ENCODE data around the gene UBE2L3.

DNA sequence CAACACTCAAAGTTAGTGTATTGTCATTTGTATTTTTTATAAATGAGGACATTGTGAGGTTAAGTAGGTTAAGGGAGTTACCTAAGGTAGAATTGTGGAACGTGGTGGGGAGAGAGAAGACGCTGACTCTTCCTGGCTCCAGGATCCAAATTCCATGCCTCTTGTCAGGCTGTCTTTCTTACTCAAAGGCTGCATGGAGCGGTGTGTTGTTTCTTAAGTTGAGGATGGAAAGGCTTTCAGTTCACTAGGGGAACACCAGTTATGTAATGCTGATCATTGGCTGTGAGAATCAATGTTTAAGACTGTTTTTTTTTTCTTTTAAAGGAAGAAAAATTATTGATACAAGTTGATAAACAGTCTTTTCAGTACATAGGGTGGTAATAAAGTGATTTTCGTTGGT lies 2.9 kb downstream of the UBE2L3 start:
- TF ChIP-seq, protein P1, sequence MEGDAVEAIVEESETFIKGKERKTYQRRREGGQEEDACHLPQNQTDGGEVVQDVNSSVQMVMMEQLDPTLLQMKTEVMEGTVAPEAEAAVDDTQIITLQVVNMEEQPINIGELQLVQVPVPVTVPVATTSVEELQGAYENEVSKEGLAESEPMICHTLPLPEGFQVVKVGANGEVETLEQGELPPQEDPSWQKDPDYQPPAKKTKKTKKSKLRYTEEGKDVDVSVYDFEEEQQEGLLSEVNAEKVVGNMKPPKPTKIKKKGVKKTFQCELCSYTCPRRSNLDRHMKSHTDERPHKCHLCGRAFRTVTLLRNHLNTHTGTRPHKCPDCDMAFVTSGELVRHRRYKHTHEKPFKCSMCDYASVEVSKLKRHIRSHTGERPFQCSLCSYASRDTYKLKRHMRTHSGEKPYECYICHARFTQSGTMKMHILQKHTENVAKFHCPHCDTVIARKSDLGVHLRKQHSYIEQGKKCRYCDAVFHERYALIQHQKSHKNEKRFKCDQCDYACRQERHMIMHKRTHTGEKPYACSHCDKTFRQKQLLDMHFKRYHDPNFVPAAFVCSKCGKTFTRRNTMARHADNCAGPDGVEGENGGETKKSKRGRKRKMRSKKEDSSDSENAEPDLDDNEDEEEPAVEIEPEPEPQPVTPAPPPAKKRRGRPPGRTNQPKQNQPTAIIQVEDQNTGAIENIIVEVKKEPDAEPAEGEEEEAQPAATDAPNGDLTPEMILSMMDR (IDR thresholded peaks at IDR 0.05): no peak
- TF ChIP-seq EP300 (IDR thresholded peaks at IDR 0.05) (no peak), POLR2AphosphoS5 (IDR thresholded peaks at IDR 0.05) (no peak)

Measured in sigmoid colon (tissue), 4 donors.